ENCODE data around the gene FRMD5. TPM values are rescaled to one million over a fixed set of nuclear protein-coding genes. Genes with fewer than 3 reads are reported as not detected.

Gene FRMD5
- polyA plus RNA-seq, 4 donors = 1.0 to 1.5 (median 1.2) TPM

- no peak for DNase-seq (ENCODE audit: low read depth in 4 of 4, low spot score in 2 of 4)
Measured at GRCh38 chr15:44163370-44163769, 31.7 kb downstream of the FRMD5 start.

- DNase-seq (ENCODE audit: low read depth in 4 of 4, low spot score in 2 of 4) = no peak
Measured at GRCh38 chr15:44160796-44161195, 34.3 kb downstream of the FRMD5 start.

GRCh38 chr15:44159492-44159891 lies 35.6 kb downstream of the FRMD5 start:
- DNase-seq (ENCODE audit: low read depth in 4 of 4, low spot score in 2 of 4) = no peak

- DNase-seq (ENCODE audit: low read depth in 4 of 4, low spot score in 2 of 4) = no peak
Measured at GRCh38 chr15:44158111-44158510, 37.0 kb downstream of the FRMD5 start.

- no peak for DNase-seq (ENCODE audit: low read depth in 4 of 4, low spot score in 2 of 4)
Measured at GRCh38 chr15:44157679-44158078, 37.4 kb downstream of the FRMD5 start.

GRCh38 chr15:44153352-44153751 lies 41.7 kb downstream of the FRMD5 start:
- no peak for DNase-seq (ENCODE audit: low read depth in 4 of 4, low spot score in 2 of 4)

GRCh38 chr15:44149224-44149623 lies 45.8 kb downstream of the FRMD5 start:
- no peak for DNase-seq (ENCODE audit: low read depth in 4 of 4, low spot score in 2 of 4)

- DNase-seq (ENCODE audit: low read depth in 4 of 4, low spot score in 2 of 4) = no peak
Measured at GRCh38 chr15:44148580-44148979, 46.5 kb downstream of the FRMD5 start.

GRCh38 chr15:44147636-44148035 lies 47.4 kb downstream of the FRMD5 start:
- DNase-seq (ENCODE audit: low read depth in 4 of 4, low spot score in 2 of 4) = no peak

GRCh38 chr15:44145495-44145894 lies 49.6 kb downstream of the FRMD5 start:
- DNase-seq (ENCODE audit: low read depth in 4 of 4, low spot score in 2 of 4) = no peak

- no peak for DNase-seq (ENCODE audit: low read depth in 4 of 4, low spot score in 2 of 4)
Measured at GRCh38 chr15:44144992-44145391, 50.1 kb downstream of the FRMD5 start.

- DNase-seq (ENCODE audit: low read depth in 4 of 4, low spot score in 2 of 4) = no peak
Measured at GRCh38 chr15:44144184-44144583, 50.9 kb downstream of the FRMD5 start.

GRCh38 chr15:44137750-44138149 lies 57.3 kb downstream of the FRMD5 start:
- no peak for DNase-seq (ENCODE audit: low read depth in 4 of 4, low spot score in 2 of 4)

GRCh38 chr15:44136991-44137477 lies 58.0 kb downstream of the FRMD5 start:
- no peak for DNase-seq (ENCODE audit: low read depth in 4 of 4, low spot score in 2 of 4)

GRCh38 chr15:44132057-44132456 lies 63.0 kb downstream of the FRMD5 start:
- DNase-seq (ENCODE audit: low read depth in 4 of 4, low spot score in 2 of 4) = no peak

GRCh38 chr15:44130778-44131177 lies 64.3 kb downstream of the FRMD5 start:
- no peak for DNase-seq (ENCODE audit: low read depth in 4 of 4, low spot score in 2 of 4)

- DNase-seq (ENCODE audit: low read depth in 4 of 4, low spot score in 2 of 4) = no peak
Measured at GRCh38 chr15:44129911-44130310, 65.2 kb downstream of the FRMD5 start.

GRCh38 chr15:44128443-44128842 lies 66.6 kb downstream of the FRMD5 start:
- DNase-seq (ENCODE audit: low read depth in 4 of 4, low spot score in 2 of 4) = no peak

- DNase-seq (ENCODE audit: low read depth in 4 of 4, low spot score in 2 of 4) = no peak
Measured at GRCh38 chr15:44125879-44126278, 69.2 kb downstream of the FRMD5 start.

GRCh38 chr15:44102675-44103254 lies 92.3 kb downstream of the FRMD5 start:
- DNase-seq (ENCODE audit: low read depth in 4 of 4, low spot score in 2 of 4) = no peak

- DNase-seq (ENCODE audit: low read depth in 4 of 4, low spot score in 2 of 4) = no peak
Measured at GRCh38 chr15:44101944-44102343, 93.1 kb downstream of the FRMD5 start.

- DNase-seq (ENCODE audit: low read depth in 4 of 4, low spot score in 2 of 4) = no peak
Measured at GRCh38 chr15:44101286-44101685, 93.8 kb downstream of the FRMD5 start.

GRCh38 chr15:44099671-44100070 lies 95.4 kb downstream of the FRMD5 start:
- DNase-seq (ENCODE audit: low read depth in 4 of 4, low spot score in 2 of 4) = no peak
